ENCODE results near the gene SEMA4D. TPM values are rescaled to one million over a fixed set of nuclear protein-coding genes. Genes with fewer than 3 reads are reported as not detected.

The SEMA4D gene
- total RNA-seq, 2 donors from 2014 or later = 42.8 to 51.0 TPM

DNA sequence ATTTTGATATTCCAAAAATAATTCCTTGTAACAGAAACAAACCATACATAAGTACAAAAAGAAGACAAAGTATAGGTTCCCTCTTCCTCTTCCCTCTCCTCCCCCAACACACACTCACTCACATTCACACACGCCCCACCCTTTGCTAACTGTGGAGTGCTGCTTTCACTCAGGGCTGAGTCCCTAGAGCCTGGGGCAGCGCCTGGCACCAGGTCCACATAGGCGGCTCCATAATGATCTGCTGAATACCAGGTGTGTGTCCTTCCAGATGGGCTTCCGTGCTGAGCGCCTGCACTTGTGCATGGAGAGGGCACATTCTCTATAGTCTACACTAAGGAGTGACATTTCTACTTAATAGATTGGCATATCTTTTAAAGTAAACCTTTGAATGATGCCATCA lies 3.7 kb downstream of the SEMA4D start:
- H3K4me3 Mint-ChIP-seq = no peak overlapping the region
- peaks cover 13% of the 10 kb centered on the region for H3K4me1 Mint-ChIP-seq

DNA sequence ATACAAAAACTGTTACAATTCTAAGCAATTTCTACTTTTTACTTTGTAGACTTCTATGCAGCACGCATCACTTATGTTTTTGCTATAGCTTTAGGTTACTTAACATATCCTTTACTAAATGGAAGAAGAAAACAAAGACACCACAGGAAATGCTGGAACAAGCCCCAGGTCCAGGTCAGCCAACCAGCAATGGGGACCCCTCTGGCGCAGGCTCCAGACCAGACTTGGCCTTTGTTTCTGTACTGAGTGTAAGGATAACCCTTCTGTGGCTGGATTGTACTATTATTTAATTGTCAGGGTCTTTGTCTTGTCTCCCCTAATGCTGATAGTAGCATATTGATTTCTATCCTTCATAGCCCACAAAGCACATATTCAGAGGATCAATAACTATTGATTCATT lies 4.2 kb downstream of the SEMA4D start:
- WGBS, 2 experiments (ENCODE audit: insufficient coverage in 1 of 2, insufficient read length in 1 of 2) = 77% methylated on average over 2 of the region's 2 CpGs; no CpG with 5 or more reads in 1 of the 2 experiments
- Histone ChIP-seq H3K4me1 (ENCODE audit: control insufficient read depth, insufficient read depth, low read length) (peaks cover 4% of the 10 kb centered on the region), H3K9ac (ENCODE audit: extremely low read depth, low read length, poor library complexity, severe bottlenecking) (no peak overlapping the region), H3K4me3 (ENCODE audit: low read length) (no peak overlapping the region), H3K27me3 (ENCODE audit: control insufficient read depth, insufficient read depth, low read length, poor library complexity, severe bottlenecking) (no peaks in the 10 kb centered on the region), H3K9me3 (ENCODE audit: control insufficient read depth, low read length) (no peaks in the 10 kb centered on the region), H3K27ac (ENCODE audit: low read depth, low read length) (peak overlapping the region; percentile 53), H3K36me3 (ENCODE audit: control insufficient read depth, insufficient read depth, low read length) (no peaks in the 10 kb centered on the region)
- TF ChIP-seq, protein P1, sequence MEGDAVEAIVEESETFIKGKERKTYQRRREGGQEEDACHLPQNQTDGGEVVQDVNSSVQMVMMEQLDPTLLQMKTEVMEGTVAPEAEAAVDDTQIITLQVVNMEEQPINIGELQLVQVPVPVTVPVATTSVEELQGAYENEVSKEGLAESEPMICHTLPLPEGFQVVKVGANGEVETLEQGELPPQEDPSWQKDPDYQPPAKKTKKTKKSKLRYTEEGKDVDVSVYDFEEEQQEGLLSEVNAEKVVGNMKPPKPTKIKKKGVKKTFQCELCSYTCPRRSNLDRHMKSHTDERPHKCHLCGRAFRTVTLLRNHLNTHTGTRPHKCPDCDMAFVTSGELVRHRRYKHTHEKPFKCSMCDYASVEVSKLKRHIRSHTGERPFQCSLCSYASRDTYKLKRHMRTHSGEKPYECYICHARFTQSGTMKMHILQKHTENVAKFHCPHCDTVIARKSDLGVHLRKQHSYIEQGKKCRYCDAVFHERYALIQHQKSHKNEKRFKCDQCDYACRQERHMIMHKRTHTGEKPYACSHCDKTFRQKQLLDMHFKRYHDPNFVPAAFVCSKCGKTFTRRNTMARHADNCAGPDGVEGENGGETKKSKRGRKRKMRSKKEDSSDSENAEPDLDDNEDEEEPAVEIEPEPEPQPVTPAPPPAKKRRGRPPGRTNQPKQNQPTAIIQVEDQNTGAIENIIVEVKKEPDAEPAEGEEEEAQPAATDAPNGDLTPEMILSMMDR (conservative IDR thresholded peaks at IDR 0.05) = no peak
- Mint-ChIP-seq H3K27ac (no peak overlapping the region), H3K36me3 (ENCODE audit: low read depth) (no peaks in the 10 kb centered on the region), H3K4me3 (no peak overlapping the region), H3K9me3 (no peaks in the 10 kb centered on the region), H3K4me1 (peaks cover 13% of the 10 kb centered on the region), H3K27me3 (ENCODE audit: insufficient read depth) (peaks cover 2% of the 10 kb centered on the region)
- no peak for DNase-seq

More for the DNA sequence above, 3.7 kb downstream of the SEMA4D start:
- Mint-ChIP-seq H3K27ac (no peak overlapping the region), H3K27me3 (ENCODE audit: insufficient read depth) (peaks cover 2% of the 10 kb centered on the region), H3K36me3 (ENCODE audit: low read depth) (no peaks in the 10 kb centered on the region), H3K9me3 (no peaks in the 10 kb centered on the region)
- WGBS, 2 experiments (ENCODE audit: insufficient coverage in 1 of 2, insufficient read length in 1 of 2) = 94 to 100% methylated on average over 2 to 5 of the region's 5 CpGs
- Histone ChIP-seq H3K27ac (ENCODE audit: low read depth, low read length) (no peak overlapping the region), H3K4me1 (ENCODE audit: control insufficient read depth, insufficient read depth, low read length) (peaks cover 4% of the 10 kb centered on the region), H3K9me3 (ENCODE audit: control insufficient read depth, low read length) (no peaks in the 10 kb centered on the region), H3K36me3 (ENCODE audit: control insufficient read depth, insufficient read depth, low read length) (no peaks in the 10 kb centered on the region), H3K27me3 (ENCODE audit: control insufficient read depth, insufficient read depth, low read length, poor library complexity, severe bottlenecking) (no peaks in the 10 kb centered on the region), H3K4me3 (ENCODE audit: low read length) (no peak overlapping the region), H3K9ac (ENCODE audit: extremely low read depth, low read length, poor library complexity, severe bottlenecking) (no peak overlapping the region)
- TF ChIP-seq, protein P1 (conservative IDR thresholded peaks at IDR 0.05) = no peak
- no peak for DNase-seq

DNA sequence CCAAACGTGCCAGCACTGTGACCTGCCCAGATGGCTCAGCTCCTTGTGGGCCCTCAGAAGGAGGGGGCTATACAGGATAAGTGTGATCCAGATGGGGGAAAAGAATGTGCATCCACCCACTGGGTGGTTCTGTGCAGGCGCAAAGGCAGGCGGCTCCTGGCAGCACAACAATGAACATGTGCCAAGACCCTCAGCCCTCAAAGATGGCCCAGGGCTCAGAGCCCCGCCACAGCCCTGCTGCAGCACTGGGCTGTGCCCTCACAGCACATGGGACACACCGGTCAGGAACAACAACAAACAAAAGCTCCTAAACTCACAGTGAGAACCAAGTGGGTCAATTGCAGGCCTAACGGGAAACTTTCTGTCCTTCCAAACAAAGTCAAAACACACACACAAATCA lies 4.7 kb downstream of the SEMA4D start:
- no peaks in the 10 kb centered on the region for H3K9me3 Mint-ChIP-seq
- WGBS, 2 experiments (ENCODE audit: insufficient coverage in 1 of 2, insufficient read length in 1 of 2) = 86 to 94% methylated on average over 5 to 6 of the region's 6 CpGs
- no peak overlapping the region for H3K27ac Mint-ChIP-seq
- TF ChIP-seq, protein P1 (conservative IDR thresholded peaks at IDR 0.05) = no peak
- H3K9me3 ChIP-seq (ENCODE audit: control insufficient read depth, low read length) = no peaks in the 10 kb centered on the region
- H3K36me3 Mint-ChIP-seq (ENCODE audit: low read depth) = no peaks in the 10 kb centered on the region
- peaks cover 2% of the 10 kb centered on the region for H3K27me3 Mint-ChIP-seq (ENCODE audit: insufficient read depth)
- no peak overlapping the region for H3K4me3 ChIP-seq (ENCODE audit: low read length)
- H3K27me3 ChIP-seq (ENCODE audit: control insufficient read depth, insufficient read depth, low read length, poor library complexity, severe bottlenecking) = no peaks in the 10 kb centered on the region
- H3K27ac ChIP-seq (ENCODE audit: low read depth, low read length) = peak overlapping the region; percentile 53
- no peaks in the 10 kb centered on the region for H3K36me3 ChIP-seq (ENCODE audit: control insufficient read depth, insufficient read depth, low read length)
- H3K9ac ChIP-seq (ENCODE audit: extremely low read depth, low read length, poor library complexity, severe bottlenecking) = no peak overlapping the region
- peaks cover 10% of the 10 kb centered on the region for H3K4me1 Mint-ChIP-seq
- DNase-seq = no peak
- no peak overlapping the region for H3K4me3 Mint-ChIP-seq
- H3K4me1 ChIP-seq (ENCODE audit: control insufficient read depth, insufficient read depth, low read length) = peaks cover 4% of the 10 kb centered on the region

All from endodermal cell (in vitro differentiated cells).